ENCODE results near the gene MPPED2. TPM values are rescaled to one million over a fixed set of nuclear protein-coding genes. Genes with fewer than 3 reads are reported as not detected.

The MPPED2 gene
- total RNA-seq, 4 donors from 2014 or later: 2.2 to 4.6 (median 3.3) TPM

GRCh38 chr11:30527566-30527965 is 58.6 kb downstream of the MPPED2 start:
- 75% methylated on average over 2 of the region's 3 CpGs for WGBS
- no peak overlapping the region for H3K27ac ChIP-seq (replicated peaks in 1 of 4)
- no peak overlapping the region for H3K4me3 ChIP-seq
- no peaks in the 10 kb centered on the region for H3K9me3 ChIP-seq
- no peak for TF ChIP-seq CTCF (IDR thresholded peaks at IDR 0.05)
- no peak for TF ChIP-seq POLR2A (IDR thresholded peaks at IDR 0.05; ENCODE audit: low read depth)
- no peak for TF ChIP-seq EP300 (IDR thresholded peaks at IDR 0.05)
- TF ChIP-seq POLR2AphosphoS5 (IDR thresholded peaks at IDR 0.05): no peak
- H3K4me1 ChIP-seq: no peaks in the 10 kb centered on the region
- no peaks in the 10 kb centered on the region for H3K36me3 ChIP-seq
- no peak for DNase-seq (ENCODE audit: extremely low spot score)
- H3K27me3 ChIP-seq: no peaks in the 10 kb centered on the region
- intact Hi-C loops (cut with DNase I): no loop called here

GRCh38 chr11:30526558-30526957 is 59.6 kb downstream of the MPPED2 start:
- H3K36me3 ChIP-seq: no peaks in the 10 kb centered on the region
- no peak overlapping the region for H3K4me3 ChIP-seq
- DNase-seq (ENCODE audit: extremely low spot score): no peak
- no peak for TF ChIP-seq EP300 (IDR thresholded peaks at IDR 0.05)
- no peak for TF ChIP-seq POLR2AphosphoS5 (IDR thresholded peaks at IDR 0.05)
- TF ChIP-seq POLR2A (IDR thresholded peaks at IDR 0.05; ENCODE audit: low read depth): no peak
- TF ChIP-seq CTCF (IDR thresholded peaks at IDR 0.05): no peak
- H3K9me3 ChIP-seq: no peaks in the 10 kb centered on the region
- no peaks in the 10 kb centered on the region for H3K27me3 ChIP-seq
- H3K4me1 ChIP-seq: peaks cover 0 to 2% (median 0%) of the 10 kb centered on the region in 4 donors
- intact Hi-C loops (cut with DNase I): no loop called here
- H3K27ac ChIP-seq (replicated peaks in 1 of 4): no peak overlapping the region
- WGBS: 89% methylated on average over 3 of the region's 3 CpGs

GRCh38 chr11:30522536-30523243 is 63.5 kb downstream of the MPPED2 start:
- no peak for DNase-seq (ENCODE audit: extremely low spot score)
- H3K4me1 ChIP-seq: peaks cover 0 to 2% (median 0%) of the 10 kb centered on the region in 4 donors
- 92% methylated on average over 9 of the region's 9 CpGs for WGBS
- H3K27ac ChIP-seq (replicated peaks in 1 of 4): no peak overlapping the region
- H3K9me3 ChIP-seq: no peaks in the 10 kb centered on the region
- H3K36me3 ChIP-seq: no peaks in the 10 kb centered on the region
- intact Hi-C loops (cut with DNase I): no loop called here
- TF ChIP-seq POLR2A (IDR thresholded peaks at IDR 0.05; ENCODE audit: low read depth): no peak
- TF ChIP-seq EP300 (IDR thresholded peaks at IDR 0.05): no peak
- no peak for TF ChIP-seq CTCF (IDR thresholded peaks at IDR 0.05)
- TF ChIP-seq POLR2AphosphoS5 (IDR thresholded peaks at IDR 0.05): no peak
- H3K4me3 ChIP-seq: no peak overlapping the region
- H3K27me3 ChIP-seq: no peaks in the 10 kb centered on the region

- intact Hi-C loops (cut with DNase I): no loop called here
- Histone ChIP-seq H3K27me3 (no peaks in the 10 kb centered on the region), H3K4me3 (no peak overlapping the region), H3K27ac (replicated peaks in 1 of 4) (no peak overlapping the region), H3K9me3 (no peaks in the 10 kb centered on the region), H3K36me3 (no peaks in the 10 kb centered on the region), H3K4me1 (peaks cover 0 to 2% (median 0%) of the 10 kb centered on the region in 4 donors)
- TF ChIP-seq EP300 (IDR thresholded peaks at IDR 0.05) (no peak), CTCF (IDR thresholded peaks at IDR 0.05) (no peak), POLR2AphosphoS5 (IDR thresholded peaks at IDR 0.05) (no peak), POLR2A (IDR thresholded peaks at IDR 0.05; ENCODE audit: low read depth) (no peak)
- WGBS: 81% methylated on average over 8 of the region's 8 CpGs
- DNase-seq (ENCODE audit: extremely low spot score): no peak
Observed at GRCh38 chr11:30521297-30522071, 64.7 kb downstream of the MPPED2 start.

All from esophagus muscularis mucosa (tissue), 4 donors.